Muscle of leg (tissue), 11 donors: ENCODE data around the gene IFI27L2. TPM values are rescaled to one million over a fixed set of nuclear protein-coding genes. Genes with fewer than 3 reads are reported as not detected.
A peak's percentile ranks its signal among the peaks of the same experiment; 100 is the strongest.

Experiments
- DNase-seq: peaks from one replicate; pipeline ENCODE4 v3.0.0; 2013
- H3K27ac ChIP-seq: one replicate; pipeline ENCODE4 v1.5.1; 2013; ENCODE audit warnings: mild to moderate bottlenecking, low read length, control low read depth
- H3K27me3 ChIP-seq: one replicate; pipeline ENCODE4 v1.6.1; 2013; ENCODE audit warnings: low read length; ENCODE audit not compliant: control insufficient read depth, insufficient read depth
- H3K36me3 ChIP-seq: one replicate; pipeline ENCODE4 v1.6.1; 2013; ENCODE audit warnings: low read length; ENCODE audit not compliant: control insufficient read depth, insufficient read depth
- H3K4me1 ChIP-seq: one replicate; pipeline ENCODE4 v1.6.1; 2013; ENCODE audit warnings: low read length; ENCODE audit not compliant: control insufficient read depth, insufficient read depth
- H3K4me3 ChIP-seq: one replicate; pipeline ENCODE4 v1.5.1; 2013; ENCODE audit warnings: low read length, control low read depth
- H3K9me3 ChIP-seq: replicated peaks from 2 replicates; pipeline ENCODE4 v1.6.1; 2013; ENCODE audit warnings: low read depth, low read length; ENCODE audit not compliant: control insufficient read depth
- WGBS: methylation state at CpG from one replicate; pipeline ENCODE4 v1.1.5; 2013; ENCODE audit warnings: missing lambda C conversion rate; ENCODE audit not compliant: insufficient coverage; 5-methylcytosine and 5-hydroxymethylcytosine counted together
- polyA plus RNA-seq, 8 donors: library from polyadenylated mRNA; unstranded; fragments of 120-200 nt; gene quantifications; one replicate each; pipeline versions ENCODE4 v1.2.1 to v1.2.3, GENCODE V29; 2013; ENCODE audit warnings: inconsistent platforms in 1 of 8, low replicate concordance in 1 of 8; ENCODE audit not compliant: insufficient read length in 8 of 8, insufficient read depth in 1 of 8
- total RNA-seq: library from RNA; stranded (reverse); fragments of 120-200 nt; gene quantifications from one replicate; pipeline ENCODE4 v1.2.4, GENCODE V29; 2013

The IFI27L2 gene
- total and polyA plus RNA-seq, 9 donors = 11.9 to 24.6 (median 17.3) TPM

GRCh38 chr14:94109915-94110250 is 19.5 kb downstream of the IFI27L2 start:
- H3K27me3 ChIP-seq = no peaks in the 10 kb centered on the region
- H3K4me1 ChIP-seq = peaks cover 22% of the 10 kb centered on the region
- 50% methylated on average over 1 of the region's 2 CpGs for whole genome bisulfite sequencing
- peak overlapping the region; percentile 62 for H3K27ac ChIP-seq
- no peak overlapping the region for H3K4me3 ChIP-seq
- DNase-seq = no peak
- no peaks in the 10 kb centered on the region for H3K9me3 ChIP-seq
- H3K36me3 ChIP-seq = no peaks in the 10 kb centered on the region

- Histone ChIP-seq H3K27ac (no peak overlapping the region), H3K4me3 (no peak overlapping the region), H3K27me3 (no peaks in the 10 kb centered on the region), H3K4me1 (peaks cover 8% of the 10 kb centered on the region), H3K36me3 (no peaks in the 10 kb centered on the region), H3K9me3 (no peaks in the 10 kb centered on the region)
- DNase-seq = no peak
- WGBS = 69% methylated on average over 5 of the region's 10 CpGs
Observed at GRCh38 chr14:94104731-94105130, 24.7 kb downstream of the IFI27L2 start.

- 37% methylated on average over 2 of the region's 7 CpGs for WGBS
- H3K4me3 ChIP-seq = no peak overlapping the region
- DNase-seq = no peak
Observed at GRCh38 chr14:94103554-94104150, 25.8 kb downstream of the IFI27L2 start.

GRCh38 chr14:94102768-94103482 is 26.5 kb downstream of the IFI27L2 start:
- DNase-seq = no peak
- Histone ChIP-seq H3K9me3 (no peaks in the 10 kb centered on the region), H3K4me1 (peaks cover 8% of the 10 kb centered on the region), H3K27ac (no peak overlapping the region), H3K36me3 (no peaks in the 10 kb centered on the region), H3K27me3 (no peaks in the 10 kb centered on the region), H3K4me3 (no peak overlapping the region)
- WGBS = 80% methylated on average over 6 of the region's 8 CpGs

More at GRCh38 chr14:94103554-94104150, 25.8 kb downstream of the IFI27L2 start:
- peaks cover 8% of the 10 kb centered on the region for H3K4me1 ChIP-seq
- no peaks in the 10 kb centered on the region for H3K36me3 ChIP-seq
- no peaks in the 10 kb centered on the region for H3K27me3 ChIP-seq
- H3K9me3 ChIP-seq = no peaks in the 10 kb centered on the region
- H3K27ac ChIP-seq = no peak overlapping the region

GRCh38 chr14:94101748-94102147 is 27.7 kb downstream of the IFI27L2 start:
- 63% methylated on average over 4 of the region's 10 CpGs for WGBS
- Histone ChIP-seq H3K4me3 (no peak overlapping the region), H3K27me3 (no peaks in the 10 kb centered on the region), H3K4me1 (peaks cover 8% of the 10 kb centered on the region), H3K9me3 (no peaks in the 10 kb centered on the region), H3K36me3 (peaks cover 11% of the 10 kb centered on the region), H3K27ac (no peak overlapping the region)
- peak; percentile 33 for DNase-seq

- Histone ChIP-seq H3K4me1 (peaks cover 8% of the 10 kb centered on the region), H3K9me3 (no peaks in the 10 kb centered on the region), H3K27me3 (no peaks in the 10 kb centered on the region), H3K36me3 (peaks cover 11% of the 10 kb centered on the region), H3K27ac (no peak overlapping the region), H3K4me3 (no peak overlapping the region)
- WGBS = no CpG with 5 or more reads among the region's 4 CpGs
- no peak for DNase-seq
Observed at GRCh38 chr14:94100847-94101246, 28.6 kb downstream of the IFI27L2 start.

GRCh38 chr14:94099006-94099405 is 30.4 kb downstream of the IFI27L2 start:
- H3K4me1 ChIP-seq = peaks cover 8% of the 10 kb centered on the region
- no peak overlapping the region for H3K4me3 ChIP-seq
- no peaks in the 10 kb centered on the region for H3K9me3 ChIP-seq
- whole genome bisulfite sequencing = 76% methylated on average over 6 of the region's 6 CpGs
- no peak overlapping the region for H3K27ac ChIP-seq
- H3K27me3 ChIP-seq = no peaks in the 10 kb centered on the region
- peaks cover 11% of the 10 kb centered on the region for H3K36me3 ChIP-seq
- DNase-seq = no peak

- Histone ChIP-seq H3K9me3 (no peaks in the 10 kb centered on the region), H3K4me1 (peaks cover 6% of the 10 kb centered on the region), H3K4me3 (no peak overlapping the region), H3K27me3 (no peaks in the 10 kb centered on the region), H3K36me3 (peaks cover 11% of the 10 kb centered on the region), H3K27ac (no peak overlapping the region)
- WGBS = 48% methylated on average over 9 of the region's 10 CpGs
- no peak for DNase-seq
Observed at GRCh38 chr14:94098326-94098992, 30.9 kb downstream of the IFI27L2 start.

GRCh38 chr14:94097091-94097490 is 32.3 kb downstream of the IFI27L2 start:
- no peaks in the 10 kb centered on the region for H3K9me3 ChIP-seq
- 89% methylated on average over 1 of the region's 4 CpGs for WGBS
- DNase-seq = no peak
- H3K4me1 ChIP-seq = no peaks in the 10 kb centered on the region
- H3K27ac ChIP-seq = no peak overlapping the region
- no peak overlapping the region for H3K4me3 ChIP-seq
- H3K36me3 ChIP-seq = peaks cover 11% of the 10 kb centered on the region
- no peaks in the 10 kb centered on the region for H3K27me3 ChIP-seq

- Histone ChIP-seq H3K9me3 (no peaks in the 10 kb centered on the region), H3K4me1 (no peaks in the 10 kb centered on the region), H3K27me3 (no peaks in the 10 kb centered on the region), H3K36me3 (peaks cover 11% of the 10 kb centered on the region), H3K27ac (no peak overlapping the region), H3K4me3 (no peak overlapping the region)
- WGBS = no CpG with 5 or more reads among the region's 2 CpGs
- DNase-seq = no peak
Observed at GRCh38 chr14:94093418-94093817, 36.0 kb downstream of the IFI27L2 start.
